HUDEP-2 (cell line): ENCODE measurements around the gene PSMC2.

Experiments used
- DNase-seq, 76 experiments: peaks; one replicate each; lab custom pipeline; 2025; ENCODE audit not compliant: unreplicated experiment in 76 of 76; lab: John Stamatoyannopoulos, UW

Gene PSMC2

GRCh38 chr7:103347507-103348267 lies at the start of gene PSMC2:
Gene PSMC2 (plus strand): TSS chr7:103347643. CDS start chr7:103347712, 69 bp downstream.
- peak in 75 of 76 experiments; percentile 24 to 90 (median 74) for DNase-seq

- DNase-seq: no peak
These were observed 49.6 kb upstream of the PSMC2 start for GRCh38 chr7:103297837-103298179.

GRCh38 chr7:103299660-103300059 lies 47.8 kb upstream of the PSMC2 start:
- DNase-seq: peak in 1 of 76 experiments; percentile 6

GRCh38 chr7:103301441-103301840 lies 46.0 kb upstream of the PSMC2 start:
- no peak for DNase-seq

GRCh38 chr7:103307503-103308231 lies 39.8 kb upstream of the PSMC2 start:
- DNase-seq: no peak

- DNase-seq: no peak
These were observed 32.6 kb upstream of the PSMC2 start for GRCh38 chr7:103314852-103315251.

- DNase-seq: no peak
These were observed 31.0 kb upstream of the PSMC2 start for GRCh38 chr7:103316380-103316941.

GRCh38 chr7:103317009-103317408 lies 30.4 kb upstream of the PSMC2 start:
- DNase-seq: no peak

- no peak for DNase-seq
These were observed 21.7 kb upstream of the PSMC2 start for GRCh38 chr7:103325744-103326143.

- no peak for DNase-seq
These were observed 10.7 kb upstream of the PSMC2 start for GRCh38 chr7:103336761-103337160.

GRCh38 chr7:103338864-103339263 lies 8.6 kb upstream of the PSMC2 start:
- DNase-seq: no peak

GRCh38 chr7:103341466-103341865 lies 6.0 kb upstream of the PSMC2 start:
- DNase-seq: no peak

- no peak for DNase-seq
These were observed 4.1 kb upstream of the PSMC2 start for GRCh38 chr7:103343332-103343731.

- DNase-seq: peak in 15 of 76 experiments; percentile 1 to 45 (median 10)
These were observed 3.5 kb upstream of the PSMC2 start for GRCh38 chr7:103343758-103344452.

- peak in 75 of 76 experiments; percentile 11 to 87 (median 74) for DNase-seq
These were observed 2.8 kb upstream of the PSMC2 start, which contains the start of gene DNAJC2 for GRCh38 chr7:103344453-103345149. Gene DNAJC2 (minus strand): TSS chr7:103344767. CDS start chr7:103344622, 145 bp downstream.

- no peak for DNase-seq
These were observed 1.0 kb upstream of the PSMC2 start for GRCh38 chr7:103346396-103346795.

GRCh38 chr7:103348452-103348851 lies 1.0 kb downstream of the PSMC2 start:
- DNase-seq: peak in 6 of 76 experiments; percentile 5 to 16 (median 10)

GRCh38 chr7:103348959-103349358 lies 1.5 kb downstream of the PSMC2 start:
- no peak for DNase-seq

- DNase-seq: no peak
These were observed 2.4 kb downstream of the PSMC2 start for GRCh38 chr7:103349805-103350204.

- no peak for DNase-seq
These were observed 22.0 kb downstream of the PSMC2 start for GRCh38 chr7:103369432-103369831.
